Mucosa of rectum (tissue), 2 donors: ENCODE data around the gene IGFL2.

Source experiments
- H3K27ac ChIP-seq, 2 donors: one replicate each; pipeline ENCODE4 v1.7.0; 2013; ENCODE audit warnings: inconsistent platforms in 2 of 2, low read depth in 2 of 2, low read length in 2 of 2
- H3K27me3 ChIP-seq, 2 donors: one replicate each; pipeline ENCODE4 v1.7.0; 2013; ENCODE audit warnings: low read length in 2 of 2; ENCODE audit not compliant: control insufficient read depth in 2 of 2, insufficient read depth in 2 of 2
- H3K36me3 ChIP-seq, 2 donors: one replicate each; pipeline ENCODE4 v1.7.0; 2013; ENCODE audit warnings: low read length in 2 of 2; ENCODE audit not compliant: control insufficient read depth in 2 of 2, insufficient read depth in 2 of 2
- H3K4me1 ChIP-seq, 2 donors: one replicate each; pipeline ENCODE4 v1.7.0; 2013; ENCODE audit warnings: low read length in 2 of 2, mild to moderate bottlenecking in 1 of 2; ENCODE audit not compliant: control insufficient read depth in 2 of 2, insufficient read depth in 2 of 2
- H3K4me3 ChIP-seq, 2 donors: one replicate each; pipeline ENCODE4 v1.7.0; 2013; ENCODE audit warnings: low read length in 2 of 2
- H3K9ac ChIP-seq, 2 donors: one replicate each; pipeline ENCODE4 v1.7.0; 2013; ENCODE audit warnings: low read length in 2 of 2, low read depth in 1 of 2, mild to moderate bottlenecking in 1 of 2
- H3K9me3 ChIP-seq, 2 donors: one replicate each; pipeline ENCODE4 v1.7.0; 2013; ENCODE audit warnings: low read length in 2 of 2; ENCODE audit not compliant: control insufficient read depth in 2 of 2
- donor health status: healthy.
- donor health status: Normal muscosa, but diverticular disease.

IGFL2 gene

GRCh38 chr19:46116121-46116520 lies 31.9 kb upstream of the IGFL2 start:
- no peak overlapping the region for H3K27ac ChIP-seq
- no peaks in the 10 kb centered on the region for H3K4me1 ChIP-seq
- no peak overlapping the region for H3K9ac ChIP-seq
- H3K27me3 ChIP-seq, result peaks cover 5 to 7% of the 10 kb centered on the region in 2 donors
- H3K4me3 ChIP-seq, result no peak overlapping the region
- H3K9me3 ChIP-seq, result no peaks in the 10 kb centered on the region
- H3K36me3 ChIP-seq, result no peaks in the 10 kb centered on the region

GRCh38 chr19:46118136-46118535 lies 29.9 kb upstream of the IGFL2 start:
- H3K27me3 ChIP-seq, result peaks cover 3 to 6% of the 10 kb centered on the region in 2 donors

GRCh38 chr19:46124638-46125115 lies 23.4 kb upstream of the IGFL2 start, which contains the start of gene IGFL3:
IGFL3 (minus strand) TSS chr19:46124688; CDS start chr19:46124649, 39 bp downstream.
- Histone ChIP-seq H3K27ac (no peak within 1 kb of the TSS), H3K27me3 (peaks cover 0 to 8% of the 10 kb centered on the region in 2 donors), H3K9ac (no peak within 1 kb of the TSS), H3K4me3 (no peak within 1 kb of the TSS), H3K4me1 (no peaks in the 10 kb centered on the region), H3K36me3 (no peaks in the 10 kb centered on the region), H3K9me3 (no peaks in the 10 kb centered on the region)

More at GRCh38 chr19:46118136-46118535, 29.9 kb upstream of the IGFL2 start:
- Histone ChIP-seq H3K4me1 (no peaks in the 10 kb centered on the region), H3K36me3 (no peaks in the 10 kb centered on the region), H3K9me3 (no peaks in the 10 kb centered on the region), H3K4me3 (no peak overlapping the region), H3K9ac (no peak overlapping the region), H3K27ac (no peak overlapping the region)

- Histone ChIP-seq H3K36me3 (no peaks in the 10 kb centered on the region), H3K27me3 (peaks cover 0 to 8% of the 10 kb centered on the region in 2 donors), H3K4me1 (no peaks in the 10 kb centered on the region), H3K4me3 (no peak overlapping the region), H3K9ac (no peak overlapping the region), H3K9me3 (no peaks in the 10 kb centered on the region), H3K27ac (no peak overlapping the region)
Observed at GRCh38 chr19:46125447-46125846, 22.6 kb upstream of the IGFL2 start.

- Histone ChIP-seq H3K9me3 (no peaks in the 10 kb centered on the region), H3K27me3 (peaks cover 0 to 8% of the 10 kb centered on the region in 2 donors), H3K4me1 (no peaks in the 10 kb centered on the region), H3K4me3 (no peak overlapping the region), H3K27ac (no peak overlapping the region), H3K36me3 (no peaks in the 10 kb centered on the region), H3K9ac (no peak overlapping the region)
Observed at GRCh38 chr19:46126086-46126580, 21.9 kb upstream of the IGFL2 start.

- no peak overlapping the region for H3K4me3 ChIP-seq
- no peaks in the 10 kb centered on the region for H3K27me3 ChIP-seq
- no peaks in the 10 kb centered on the region for H3K4me1 ChIP-seq
- H3K9ac ChIP-seq, result no peak overlapping the region
- no peak overlapping the region for H3K27ac ChIP-seq
- H3K36me3 ChIP-seq, result no peaks in the 10 kb centered on the region
- H3K9me3 ChIP-seq, result no peaks in the 10 kb centered on the region
Observed at GRCh38 chr19:46131485-46132143, 16.4 kb upstream of the IGFL2 start.

- Histone ChIP-seq H3K27ac (peak overlapping the region in 1 of 2 donors; percentile 51), H3K4me3 (no peak overlapping the region)
Observed at GRCh38 chr19:46132508-46133100, 15.4 kb upstream of the IGFL2 start.

GRCh38 chr19:46133101-46133627 lies 14.9 kb upstream of the IGFL2 start:
- Histone ChIP-seq H3K27ac (peak overlapping the region in 1 of 2 donors; percentile 51), H3K9ac (no peak overlapping the region), H3K4me1 (no peaks in the 10 kb centered on the region), H3K36me3 (no peaks in the 10 kb centered on the region), H3K4me3 (no peak overlapping the region), H3K9me3 (no peaks in the 10 kb centered on the region), H3K27me3 (no peaks in the 10 kb centered on the region)

More at GRCh38 chr19:46132508-46133100, 15.4 kb upstream of the IGFL2 start:
- Histone ChIP-seq H3K9me3 (no peaks in the 10 kb centered on the region), H3K4me1 (no peaks in the 10 kb centered on the region), H3K9ac (no peak overlapping the region), H3K36me3 (no peaks in the 10 kb centered on the region), H3K27me3 (no peaks in the 10 kb centered on the region)

- peak overlapping the region; percentile 17 to 32 for H3K27ac ChIP-seq
- no peaks in the 10 kb centered on the region for H3K27me3 ChIP-seq
- H3K36me3 ChIP-seq, result no peaks in the 10 kb centered on the region
- H3K4me3 ChIP-seq, result no peak overlapping the region
- H3K9ac ChIP-seq, result no peak overlapping the region
- H3K9me3 ChIP-seq, result no peaks in the 10 kb centered on the region
- H3K4me1 ChIP-seq, result no peaks in the 10 kb centered on the region
Observed at GRCh38 chr19:46133777-46134241, 14.2 kb upstream of the IGFL2 start.

- H3K27ac ChIP-seq, result no peak overlapping the region
- no peak overlapping the region for H3K9ac ChIP-seq
- H3K36me3 ChIP-seq, result no peaks in the 10 kb centered on the region
- no peaks in the 10 kb centered on the region for H3K4me1 ChIP-seq
- no peak overlapping the region for H3K4me3 ChIP-seq
- H3K9me3 ChIP-seq, result no peaks in the 10 kb centered on the region
- no peaks in the 10 kb centered on the region for H3K27me3 ChIP-seq
Observed at GRCh38 chr19:46134527-46134926, 13.5 kb upstream of the IGFL2 start.
